ENCODE data around the gene DNAH3. TPM values are rescaled to one million over a fixed set of nuclear protein-coding genes. Genes with fewer than 3 reads are reported as not detected.
"Not testable (repeated sequence)": the region's sequence is repeated elsewhere in the genome, so short reads cannot be mapped to it uniquely, and the experiment has no call there.

Gene DNAH3
- 0.07 TPM in 1 of 2 replicates, not detected in the other for total RNA-seq (2014; rRNA removed; shearing (Covaris generic))

DNA sequence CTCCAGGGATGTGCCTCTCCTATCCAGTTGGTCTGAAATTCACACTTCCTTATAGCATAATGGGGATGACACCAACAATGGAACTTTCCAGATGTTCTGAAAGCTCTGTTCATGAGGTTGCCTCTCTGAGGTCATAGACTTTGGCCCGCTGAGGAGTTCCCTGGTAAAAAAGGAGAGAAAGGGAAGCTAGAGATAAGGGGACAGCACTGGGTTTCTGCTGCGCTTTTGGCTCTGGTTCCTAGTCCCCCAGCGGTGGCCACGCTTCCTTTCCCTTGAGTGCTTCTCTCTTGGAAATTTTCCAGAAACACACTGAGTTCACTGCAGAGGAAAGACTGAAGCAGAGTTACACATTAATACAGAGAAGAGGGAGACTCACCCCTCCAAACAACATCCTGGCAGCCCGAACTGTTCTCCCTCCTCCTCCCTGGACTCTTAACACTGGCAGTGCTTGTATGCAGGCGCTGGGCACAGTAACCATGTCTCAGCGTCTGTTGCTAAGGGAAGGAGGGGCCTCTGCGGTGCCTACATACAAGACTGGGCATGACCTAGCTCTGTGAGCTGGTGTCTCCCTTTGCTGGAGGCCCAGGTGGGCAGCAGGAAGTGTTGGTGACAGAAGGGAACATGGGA lies at the start of gene DNAH3:
DNAH3 (minus strand) TSS at position 472 of the 627 bp plus-strand sequence. CDS start 527 bp downstream, outside the sequence.
- no peak for DNase-seq (ENCODE audit: low spot score)

- DNase-seq (ENCODE audit: low spot score), result no peak
Measured at GRCh38 chr16:21199607-21200218, 49.1 kb upstream of the DNAH3 start.

DNA sequence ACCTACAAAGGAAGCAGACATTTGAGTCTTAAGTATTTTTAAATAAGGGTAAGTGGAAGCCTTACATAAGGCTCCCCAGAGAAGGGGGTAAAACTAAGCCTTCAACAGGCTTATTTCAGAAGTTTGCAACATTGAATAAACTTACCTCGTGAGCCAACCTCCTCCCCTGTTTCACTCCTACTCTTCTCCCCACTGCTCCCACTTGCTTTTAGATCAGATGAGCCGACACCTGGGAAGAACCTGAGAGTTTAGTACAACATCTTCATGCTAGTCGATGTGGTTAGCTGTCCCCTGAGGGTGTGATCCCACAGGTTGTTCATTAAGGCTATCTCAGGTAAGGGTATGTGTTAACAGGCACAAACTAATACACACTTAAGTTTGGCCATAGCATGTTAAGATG lies 47.0 kb upstream of the DNAH3 start:
- no peak for DNase-seq (ENCODE audit: low spot score)

GRCh38 chr16:21197112-21197511 lies 46.5 kb upstream of the DNAH3 start:
- DNase-seq (ENCODE audit: low spot score), result no peak

DNA sequence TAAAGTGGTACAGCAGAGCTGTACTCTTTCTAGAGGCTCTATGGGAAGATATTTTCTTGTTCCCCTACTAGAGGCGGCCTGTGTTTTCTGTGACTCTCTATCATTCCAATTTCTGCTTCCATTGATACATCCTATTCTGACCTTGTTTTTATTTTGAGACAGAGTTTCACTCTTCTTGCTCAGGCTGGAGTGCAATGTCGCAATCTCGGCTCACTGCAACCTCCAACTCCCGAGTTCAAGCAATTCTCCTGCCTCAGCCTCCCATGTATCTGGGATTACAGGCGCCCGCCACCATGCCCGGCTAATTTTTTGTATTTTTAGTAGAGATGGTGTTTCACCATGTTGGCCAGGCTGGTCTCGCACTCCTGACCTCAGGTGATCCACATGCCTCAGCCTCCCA lies 44.7 kb upstream of the DNAH3 start:
- not testable (repeated sequence) for DNase-seq (ENCODE audit: low spot score)

DNA sequence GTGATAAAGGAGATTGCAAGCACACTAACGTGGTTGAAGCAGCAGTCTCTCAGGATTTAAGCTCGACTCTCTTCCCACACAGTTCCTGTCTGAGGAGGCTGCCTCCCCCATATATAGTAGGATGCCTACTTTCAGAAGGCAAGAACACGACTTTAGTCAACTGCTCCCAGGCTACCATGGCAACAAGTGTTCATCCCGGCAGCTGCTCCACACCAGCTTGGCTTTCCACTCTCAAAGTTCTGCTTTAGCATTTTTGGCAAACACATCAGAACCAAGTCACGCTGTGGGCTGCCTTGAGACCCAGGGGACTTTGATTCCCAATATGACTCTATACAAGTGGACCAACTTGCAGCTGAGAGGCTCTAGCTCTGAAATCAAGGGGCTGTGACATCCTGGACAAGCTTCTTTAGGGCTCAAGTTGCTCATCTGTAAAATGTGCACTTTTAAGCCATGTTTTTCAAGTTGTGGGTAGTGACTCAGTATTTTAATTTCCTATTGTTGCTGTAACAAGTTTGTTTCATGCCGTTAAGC lies 44.2 kb upstream of the DNAH3 start:
- DNase-seq (ENCODE audit: low spot score), result no peak

DNA sequence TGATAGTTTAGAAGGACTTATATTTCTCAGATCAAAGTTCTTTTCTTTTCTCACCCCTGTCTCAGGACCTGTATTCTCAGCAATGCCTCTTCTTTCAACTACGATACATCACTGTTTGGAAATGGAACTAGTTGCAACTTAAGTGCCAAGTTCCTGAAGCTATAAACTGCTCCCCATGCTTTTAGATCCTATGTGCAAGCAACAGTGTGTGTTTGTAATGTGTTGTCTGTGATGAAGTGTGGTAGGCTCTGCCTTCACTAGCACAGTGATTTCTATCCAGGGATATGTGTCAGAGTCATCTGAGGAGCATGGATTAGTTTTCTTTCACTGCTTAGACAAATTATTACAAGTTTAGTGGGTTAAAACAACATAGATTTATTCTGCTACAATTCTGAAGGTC lies 42.3 kb upstream of the DNAH3 start:
- no peak for DNase-seq (ENCODE audit: low spot score)

DNA sequence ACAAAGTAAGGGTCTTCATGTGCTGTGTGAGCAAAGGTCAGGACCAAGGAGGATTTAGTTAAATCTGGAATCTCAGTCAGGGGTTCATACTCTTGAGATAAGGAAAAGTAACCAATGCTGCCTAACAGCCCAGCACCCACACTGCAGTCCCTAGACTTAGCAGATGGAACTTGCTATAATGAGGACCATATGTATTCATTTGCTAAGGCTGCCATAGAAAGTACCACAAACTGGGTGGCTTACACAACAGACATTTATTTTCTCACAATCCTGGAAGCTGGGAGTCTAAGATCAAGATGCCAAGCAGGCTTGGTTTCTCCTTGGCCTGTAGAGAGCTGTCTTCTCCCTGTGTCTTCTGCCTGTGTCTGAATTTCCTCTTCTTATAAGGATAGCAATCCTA lies 40.0 kb upstream of the DNAH3 start:
- no peak for DNase-seq (ENCODE audit: low spot score)

DNA sequence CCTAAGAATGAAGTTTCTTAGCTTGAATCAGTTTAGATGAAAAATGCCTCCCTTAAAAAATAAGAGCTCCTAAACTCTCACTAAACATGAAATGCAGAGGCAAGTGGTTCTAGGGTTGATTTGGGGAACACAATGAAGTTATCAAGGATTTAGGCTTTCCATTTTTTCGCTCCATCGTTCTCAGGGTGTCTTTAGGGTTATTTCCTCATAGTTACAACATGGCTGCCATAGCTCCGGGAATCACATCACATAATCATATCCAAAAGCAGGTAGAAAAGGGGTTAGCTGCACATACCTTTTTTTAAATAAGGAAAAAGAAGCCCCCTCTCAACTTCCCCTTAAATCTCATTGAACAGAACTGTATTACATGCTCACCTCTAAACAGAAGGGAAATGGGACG lies 39.4 kb upstream of the DNAH3 start:
- DNase-seq (ENCODE audit: low spot score), result no peak

DNA sequence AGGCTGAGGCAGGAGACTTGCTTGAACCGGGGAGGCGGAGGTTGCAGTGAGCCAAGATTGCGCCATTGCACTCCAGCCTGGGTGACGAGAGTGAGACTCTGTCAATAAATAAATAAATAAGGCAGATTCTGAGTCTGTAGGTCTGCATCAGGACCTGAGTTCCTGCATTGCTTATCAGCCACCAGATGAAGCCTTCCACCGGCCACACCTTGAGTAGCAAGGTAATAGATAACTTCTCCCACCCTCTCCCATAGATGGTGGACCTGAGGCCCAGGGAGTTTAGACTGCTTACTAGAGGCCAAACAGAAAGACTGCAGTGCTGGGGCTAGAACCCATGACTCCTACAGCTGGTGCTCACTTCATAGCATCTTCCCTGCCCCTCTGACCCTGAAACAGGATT lies 38.7 kb upstream of the DNAH3 start:
- DNase-seq (ENCODE audit: low spot score), result no peak

DNA sequence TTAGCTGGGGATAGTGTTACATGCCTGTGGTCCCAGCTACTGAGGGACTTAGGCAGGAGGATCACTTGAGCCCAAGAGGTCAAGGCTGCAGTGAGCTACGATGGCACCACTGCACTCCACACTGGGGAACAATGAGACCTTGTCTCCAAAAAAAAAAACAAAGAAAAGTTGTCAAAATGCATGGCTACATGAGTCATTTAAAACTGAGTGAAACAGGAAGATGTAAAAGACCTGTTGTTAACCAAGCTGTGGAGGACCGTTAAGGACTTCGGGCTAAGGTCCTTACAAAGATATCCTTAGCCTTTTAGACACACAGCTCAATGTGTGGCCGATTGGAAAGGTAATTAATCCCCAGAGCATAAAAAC lies 35.7 kb upstream of the DNAH3 start:
- no peak for DNase-seq (ENCODE audit: low spot score)

GRCh38 chr16:21185659-21186325 lies 35.1 kb upstream of the DNAH3 start:
- no peak for DNase-seq (ENCODE audit: low spot score)

DNA sequence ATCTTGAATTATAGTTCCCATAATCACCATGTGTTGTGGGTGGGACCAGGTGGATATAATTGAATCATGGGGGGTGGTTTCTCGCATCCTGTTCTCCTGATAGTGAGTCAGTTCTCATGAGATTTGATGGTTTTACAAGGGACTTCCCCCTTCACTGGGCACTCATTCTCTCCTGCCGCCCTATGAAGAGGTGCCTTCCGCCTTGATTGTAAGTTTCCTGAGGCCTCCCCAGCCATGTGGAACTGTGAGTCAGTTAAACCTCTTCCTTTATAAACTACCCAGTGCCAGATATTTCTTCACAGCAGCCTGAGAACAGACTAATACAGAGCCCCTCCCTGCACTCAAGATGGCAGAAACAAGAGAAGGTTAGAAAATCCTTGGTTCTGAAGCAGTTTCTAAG lies 34.2 kb upstream of the DNAH3 start:
- DNase-seq (ENCODE audit: low spot score), result peak; percentile 55

DNA sequence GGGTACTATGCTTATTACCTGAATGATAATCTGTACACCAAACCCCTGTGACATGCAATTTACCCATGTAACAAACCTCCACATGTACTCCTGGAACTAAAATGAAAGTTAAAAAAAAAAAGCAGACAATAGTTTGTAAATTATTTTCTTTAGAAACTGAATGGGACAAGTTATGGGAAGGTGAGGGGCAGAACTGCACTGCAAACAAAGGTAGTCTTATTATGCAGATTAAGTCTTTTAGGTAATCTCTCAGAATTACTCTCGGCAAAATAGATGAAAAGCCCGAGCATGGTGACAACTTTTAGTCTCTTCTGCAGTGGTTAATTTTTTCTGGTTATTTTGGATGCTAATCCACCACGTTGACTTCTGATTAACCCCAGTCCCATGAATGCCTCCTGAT lies 33.3 kb upstream of the DNAH3 start:
- DNase-seq (ENCODE audit: low spot score), result no peak

DNA sequence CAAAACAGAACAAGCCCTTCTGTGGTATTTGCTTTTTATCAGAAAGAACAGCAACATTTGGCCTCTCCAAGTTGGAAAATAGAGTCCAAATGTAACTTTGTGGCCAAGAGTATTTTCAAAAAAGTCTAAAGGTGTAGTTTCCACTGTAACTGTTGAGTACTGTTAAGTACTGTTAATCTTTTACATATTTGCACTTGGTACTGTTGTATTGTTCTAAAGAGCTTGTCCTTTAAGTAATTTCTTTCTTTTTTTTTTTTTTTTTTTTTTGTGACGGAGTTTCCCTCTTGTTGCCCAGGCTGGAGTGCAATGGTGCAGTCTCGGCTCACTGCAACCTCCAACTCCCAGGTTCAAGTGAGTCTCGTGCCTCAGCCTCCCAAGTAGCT lies 29.3 kb upstream of the DNAH3 start:
- no peak for DNase-seq (ENCODE audit: low spot score)

DNA sequence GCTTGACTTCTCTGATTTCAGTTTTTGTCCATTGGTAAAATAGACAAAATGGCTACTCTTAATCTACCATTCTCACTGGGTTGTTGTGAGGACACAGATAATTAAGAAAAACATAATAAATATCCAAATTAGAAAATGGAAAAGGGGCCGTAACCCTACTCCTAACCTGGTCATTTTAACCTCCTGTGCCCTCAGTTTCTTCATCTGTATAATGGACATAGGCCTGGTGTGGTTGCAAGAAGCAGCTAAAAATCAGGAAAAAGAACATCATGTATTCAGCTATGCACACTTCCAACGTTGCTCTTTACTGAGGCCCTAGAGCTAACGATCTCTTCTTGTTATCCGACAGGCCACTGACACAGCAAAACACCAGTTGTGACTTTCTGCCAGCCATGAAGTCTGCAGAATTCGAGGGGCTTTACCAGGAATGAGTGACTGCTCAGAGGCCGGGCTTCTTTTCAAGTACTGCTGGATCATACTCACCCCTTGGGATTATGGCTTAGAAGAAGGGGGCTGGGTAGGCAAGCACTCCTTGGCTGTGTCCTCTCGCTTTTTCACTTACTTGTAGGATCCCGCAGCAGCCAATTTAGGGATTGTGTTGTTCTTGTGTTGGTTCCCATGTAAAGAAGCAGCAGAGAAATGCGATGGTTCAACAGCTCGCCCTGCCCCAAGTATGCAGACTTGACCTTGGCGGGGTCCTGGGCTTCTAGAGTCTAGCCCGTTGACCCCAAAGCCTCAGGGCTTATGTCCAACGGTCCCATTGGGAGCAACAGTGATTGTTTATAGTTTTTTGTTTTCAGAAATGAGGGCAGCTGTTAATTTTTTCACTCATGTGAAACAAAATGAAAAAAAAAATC lies 28.7 kb upstream of the DNAH3 start:
- DNase-seq (ENCODE audit: low spot score), result no peak

GRCh38 chr16:21175397-21175796 lies 24.8 kb upstream of the DNAH3 start:
- DNase-seq (ENCODE audit: low spot score), result no peak

- no peak for DNase-seq (ENCODE audit: low spot score)
Measured at GRCh38 chr16:21172650-21173049, 22.0 kb upstream of the DNAH3 start.

DNA sequence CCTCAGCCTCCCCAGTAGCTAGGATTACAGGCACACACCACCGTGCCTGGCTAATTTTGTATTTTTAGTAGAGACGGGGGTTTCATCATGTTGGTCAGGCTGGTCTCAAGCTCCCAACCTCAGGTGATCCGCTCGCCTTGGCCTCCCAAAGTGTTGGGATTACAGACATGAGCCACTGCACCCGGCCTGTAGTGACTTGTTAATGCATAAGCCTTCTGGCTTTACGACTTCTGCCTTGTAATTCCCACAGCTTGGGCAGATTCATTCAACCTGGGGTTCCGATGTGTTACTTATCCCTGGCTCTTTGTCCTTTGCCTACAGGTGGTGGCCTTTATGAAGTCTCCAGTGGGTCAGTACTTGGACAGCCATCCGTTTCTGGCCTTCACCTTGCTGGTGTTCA lies 19.5 kb upstream of the DNAH3 start:
- DNase-seq (ENCODE audit: low spot score), result not testable (repeated sequence)

GRCh38 chr16:21169249-21169981 lies 18.8 kb upstream of the DNAH3 start:
- peak; percentile 61 for DNase-seq (ENCODE audit: low spot score)

DNA sequence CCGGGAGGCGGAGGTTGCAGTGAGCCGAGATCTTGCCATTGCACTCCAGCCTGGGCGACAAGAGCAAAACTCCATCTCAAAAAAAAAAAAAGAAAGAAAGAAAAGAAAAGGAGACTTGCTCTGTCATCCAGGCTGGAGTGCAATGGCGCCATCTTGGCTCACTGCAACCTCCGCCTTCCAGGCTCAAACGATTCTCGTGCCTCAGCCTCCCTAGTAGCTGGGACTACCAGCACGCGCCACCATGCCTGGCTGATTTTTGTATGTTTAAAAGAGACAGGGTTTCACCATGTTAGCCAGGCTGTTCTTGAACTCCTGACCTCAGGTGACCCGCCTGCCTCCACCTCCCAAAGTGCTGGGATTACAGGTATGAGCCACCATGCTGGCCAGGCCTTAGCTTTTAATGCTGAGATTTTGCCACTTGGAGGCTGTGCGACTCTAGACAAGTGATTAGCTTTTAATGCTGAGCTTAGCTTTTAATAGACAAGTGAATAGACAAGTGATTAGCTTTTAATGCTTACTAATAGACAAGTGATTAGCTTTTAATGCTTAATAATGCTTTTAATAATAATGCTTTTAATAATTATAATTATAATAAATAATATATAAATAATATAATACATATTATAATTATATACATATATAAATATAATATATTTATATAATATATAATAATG lies 17.4 kb upstream of the DNAH3 start:
- DNase-seq (ENCODE audit: low spot score), result no peak

Data from A172 (cell line).